Measurements from ENCODE around the gene C4orf17. TPM values are rescaled to one million over a fixed set of nuclear protein-coding genes. Genes with fewer than 3 reads are reported as not detected.

C4orf17 gene
- total RNA-seq, 1 donor from 2014 or later: not detected

DNA sequence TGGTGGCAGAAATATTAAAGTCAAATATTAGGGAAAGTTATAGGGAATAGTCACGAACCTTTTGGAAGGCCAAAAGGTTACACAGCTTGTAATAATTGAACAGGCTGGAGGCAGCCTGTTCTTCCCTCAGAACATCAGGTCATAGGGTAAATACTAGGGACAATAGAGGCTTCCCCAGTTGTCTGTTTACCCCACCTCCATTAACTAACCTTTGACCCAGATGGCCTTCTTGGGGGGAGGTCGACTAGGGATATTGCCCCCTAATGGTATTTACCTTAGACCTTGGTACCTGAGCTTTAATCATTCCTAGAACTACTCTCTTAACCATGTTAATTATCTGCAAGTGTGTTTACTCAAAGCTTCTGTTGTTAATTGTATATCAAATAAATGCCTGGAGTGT is 26.0 kb downstream of the C4orf17 start:
- no peak for DNase-seq (ENCODE audit: low read depth, low spot score)

DNA sequence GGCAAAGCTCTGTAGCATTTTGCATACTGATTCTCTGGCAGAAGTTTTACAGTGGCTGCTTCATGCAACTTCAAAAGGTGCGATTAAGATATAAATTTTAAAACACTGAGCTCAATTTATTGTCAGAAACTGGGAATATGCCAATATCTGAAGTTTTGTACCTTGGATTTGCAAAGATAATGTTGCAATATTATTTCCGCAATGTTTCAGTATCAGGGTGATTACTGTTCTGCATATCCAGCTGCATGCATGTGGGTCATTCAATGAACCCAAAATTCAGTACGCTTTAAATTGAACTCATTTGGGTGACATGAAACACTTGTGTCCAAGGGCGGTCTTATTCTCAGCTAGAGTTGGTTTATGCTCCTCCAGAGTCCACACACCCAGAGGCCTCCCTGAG is 26.9 kb downstream of the C4orf17 start:
- DNase-seq (ENCODE audit: low read depth, low spot score): no peak

DNA sequence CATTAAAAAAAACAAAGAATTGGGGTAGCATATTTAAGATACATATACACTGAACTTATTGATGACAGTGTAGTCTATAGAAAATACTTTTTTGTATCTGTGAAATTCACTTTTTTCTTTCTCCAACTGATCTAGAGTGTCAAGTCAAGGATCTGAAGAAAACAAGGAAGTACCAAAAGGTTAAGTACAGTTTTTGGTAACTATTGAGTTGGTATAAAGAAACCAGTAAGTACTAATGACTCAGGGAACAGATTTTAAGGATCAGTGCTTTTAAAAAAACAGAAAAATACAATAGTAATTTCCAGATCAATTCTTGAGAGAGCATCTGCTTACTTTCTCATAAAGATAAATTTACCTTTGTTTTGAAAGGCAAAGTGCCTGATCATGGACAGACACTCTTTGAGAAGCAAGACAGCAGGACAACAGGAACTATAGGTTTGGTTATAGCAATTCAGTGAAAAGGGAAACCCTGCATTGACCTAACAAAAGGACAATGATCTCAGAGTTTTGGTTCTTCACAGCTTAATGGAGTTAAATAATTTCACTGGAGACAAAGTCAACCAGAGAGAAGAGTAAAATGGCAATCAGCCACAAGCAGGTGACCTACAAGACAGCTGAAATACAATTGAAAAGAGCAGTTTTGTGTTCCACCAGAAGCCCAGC is 29.6 kb downstream of the C4orf17 start:
- no peak for DNase-seq (ENCODE audit: low read depth, low spot score)

DNA sequence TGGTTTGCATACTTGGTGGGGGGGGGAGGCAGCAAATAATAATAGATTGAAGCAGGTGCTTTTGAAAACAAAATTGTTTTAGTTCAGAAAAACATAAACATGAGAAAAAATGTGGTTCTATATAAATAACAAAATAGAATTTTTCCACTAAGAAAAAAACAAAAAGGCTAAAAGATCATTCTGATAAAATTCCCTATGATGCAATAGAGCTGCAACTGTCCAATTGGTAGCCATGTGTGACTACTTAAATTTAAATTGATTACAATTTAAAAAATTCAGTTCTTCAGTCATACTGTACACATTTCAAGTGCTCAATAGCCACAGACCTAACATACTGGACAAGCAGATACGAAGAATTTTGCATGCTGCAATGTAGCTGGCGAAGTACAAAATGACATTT is 42.1 kb downstream of the C4orf17 start:
- no peak for DNase-seq (ENCODE audit: low read depth, low spot score)

DNA sequence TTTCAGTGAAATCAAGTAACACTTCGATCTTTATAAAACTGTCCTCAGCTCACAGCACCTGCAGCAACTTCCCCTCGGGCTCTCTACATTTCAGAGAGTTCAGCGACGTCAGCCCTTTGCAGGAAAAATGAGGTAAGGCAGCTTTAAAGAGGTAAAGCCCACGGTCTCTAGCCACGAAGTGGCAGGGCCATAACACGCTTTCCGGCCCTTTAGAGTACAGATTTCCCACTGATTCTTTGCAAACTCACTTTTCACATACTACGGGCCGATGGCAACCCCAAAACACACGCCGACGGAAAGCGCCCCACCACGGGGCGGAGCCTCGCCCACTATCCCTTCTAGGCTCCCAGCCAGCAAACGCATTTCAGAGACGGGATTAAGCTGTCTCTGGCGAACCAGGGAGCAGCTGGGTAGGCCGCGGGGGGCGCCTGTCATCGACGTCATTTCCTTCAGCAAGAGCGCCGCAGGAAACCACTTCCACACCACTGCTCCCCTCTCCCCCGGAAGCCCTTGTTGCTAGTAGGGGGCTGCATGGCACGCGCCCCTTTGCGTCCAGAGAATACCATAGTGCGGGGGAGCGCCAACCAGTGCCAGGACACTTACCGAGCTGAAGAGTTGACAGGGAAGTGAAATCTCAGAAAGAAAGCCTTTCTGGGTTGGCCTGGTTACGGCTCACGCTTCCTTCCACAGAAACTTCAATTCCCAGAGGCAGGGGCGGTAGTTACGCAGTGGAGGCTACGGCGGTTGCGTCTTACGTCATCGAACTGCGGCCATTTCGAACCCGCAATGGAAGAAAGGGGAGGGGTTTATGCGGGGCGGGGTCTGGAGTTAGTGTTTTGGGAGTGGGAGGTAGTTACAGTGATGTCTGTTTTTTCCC is 52.7 kb downstream of the C4orf17 start, which contains the start of gene TRMT10A:
TRMT10A (minus strand) TSS at position 730 of the 877 bp plus-strand sequence. CDS start 4,701 bp downstream, outside the sequence.
- DNase-seq (ENCODE audit: low read depth, low spot score): peak; percentile 93

DNA sequence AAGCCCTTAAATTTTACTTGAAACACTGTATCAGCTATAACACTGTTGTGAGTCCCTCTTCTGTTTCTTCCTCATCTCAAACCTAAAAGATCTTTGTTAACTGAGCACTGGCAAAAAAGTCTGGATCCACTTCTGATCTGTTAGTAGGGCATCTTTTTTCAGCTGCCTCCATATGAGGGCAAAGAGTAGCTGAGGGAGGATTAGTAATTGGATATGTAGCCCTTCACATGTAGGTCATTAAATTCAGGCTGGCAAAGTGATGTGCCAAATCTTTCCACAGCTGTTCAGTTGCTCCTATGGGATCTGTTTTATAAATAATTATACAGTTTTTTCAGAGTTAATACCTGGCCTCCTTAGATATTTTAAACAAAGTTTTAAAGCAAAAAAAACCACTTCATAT is 54.1 kb downstream of the C4orf17 start:
- DNase-seq (ENCODE audit: low read depth, low spot score): no peak

DNA sequence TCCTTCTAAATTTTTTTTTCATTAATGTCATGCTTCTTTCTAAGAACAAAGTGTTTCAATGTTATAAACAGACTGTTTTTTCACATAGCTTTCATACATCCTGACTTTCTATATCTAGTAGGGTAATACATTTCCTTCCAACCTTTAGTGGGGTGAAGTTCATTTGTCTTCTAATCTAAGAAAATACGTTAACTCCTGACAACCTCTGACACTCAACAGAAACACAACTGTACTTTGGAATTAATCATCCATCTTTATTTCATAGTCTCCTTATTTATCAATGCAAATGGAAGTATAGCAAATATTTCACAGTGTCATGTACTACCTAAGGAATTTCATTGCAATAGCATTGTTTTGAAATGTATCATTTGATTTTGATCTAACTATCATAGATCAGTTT is 61.1 kb downstream of the C4orf17 start:
- DNase-seq (ENCODE audit: low read depth, low spot score): no peak

DNA sequence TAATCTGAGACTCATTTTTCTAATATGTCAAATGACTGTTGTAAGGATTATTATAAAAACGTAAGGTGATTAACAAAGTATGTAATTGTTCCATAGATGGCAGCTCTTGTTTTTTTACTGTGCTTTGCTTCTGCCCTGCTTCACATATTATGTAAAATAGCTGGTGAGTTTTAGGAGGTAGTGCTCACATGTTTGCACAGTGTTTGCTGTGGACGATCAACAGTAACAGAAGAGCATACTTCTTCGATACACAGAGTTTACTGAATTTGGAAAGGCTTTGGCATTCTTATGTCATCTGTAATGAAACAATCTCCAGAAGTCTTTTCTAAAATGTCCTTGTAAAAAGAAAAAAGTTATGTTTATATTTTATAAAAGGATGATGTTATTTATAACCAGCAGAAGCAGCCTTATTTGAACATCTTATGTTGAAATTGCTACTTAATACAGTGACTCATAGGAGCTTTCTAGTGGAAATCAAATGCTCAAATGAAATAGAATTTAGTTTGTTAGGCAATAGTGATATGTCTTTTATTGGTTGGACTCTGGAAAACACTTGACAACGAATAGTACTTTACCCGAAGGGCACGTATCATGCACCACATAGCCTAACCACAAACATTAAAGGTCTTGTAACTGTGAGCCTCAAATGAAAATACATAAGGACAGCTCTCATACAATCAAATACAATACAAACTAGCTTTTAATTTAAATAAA is 61.9 kb downstream of the C4orf17 start:
- no peak for DNase-seq (ENCODE audit: low read depth, low spot score)

DNA sequence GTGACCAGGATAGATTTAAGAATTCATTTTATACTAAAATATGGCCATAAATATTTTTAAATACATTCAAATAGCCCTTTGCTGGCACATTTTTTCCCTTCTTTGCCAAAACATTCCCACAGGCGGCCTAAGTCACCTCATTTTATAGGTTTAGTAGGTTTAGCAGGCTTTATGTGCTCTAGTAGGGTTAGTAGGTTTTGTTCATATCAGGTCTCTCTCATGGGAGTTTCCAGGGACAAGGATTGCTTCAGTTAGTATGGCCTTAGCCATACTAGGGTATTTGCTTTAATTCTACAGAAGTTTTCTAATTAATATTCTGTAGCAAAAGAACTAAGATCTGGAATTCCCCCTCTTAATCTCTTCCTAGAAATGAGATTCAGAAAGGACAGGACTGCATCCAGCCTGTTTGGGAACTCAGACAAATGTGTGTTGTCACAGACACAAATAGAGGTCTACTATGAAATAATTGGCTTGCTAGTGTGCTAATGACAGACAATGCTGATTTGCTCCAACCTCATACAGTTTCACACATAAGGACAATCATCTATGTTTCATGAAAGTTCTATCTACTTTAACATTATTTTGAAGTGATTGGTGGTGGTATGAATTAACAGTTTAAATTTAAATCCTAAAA is 63.0 kb downstream of the C4orf17 start:
- DNase-seq (ENCODE audit: low read depth, low spot score): no peak

DNA sequence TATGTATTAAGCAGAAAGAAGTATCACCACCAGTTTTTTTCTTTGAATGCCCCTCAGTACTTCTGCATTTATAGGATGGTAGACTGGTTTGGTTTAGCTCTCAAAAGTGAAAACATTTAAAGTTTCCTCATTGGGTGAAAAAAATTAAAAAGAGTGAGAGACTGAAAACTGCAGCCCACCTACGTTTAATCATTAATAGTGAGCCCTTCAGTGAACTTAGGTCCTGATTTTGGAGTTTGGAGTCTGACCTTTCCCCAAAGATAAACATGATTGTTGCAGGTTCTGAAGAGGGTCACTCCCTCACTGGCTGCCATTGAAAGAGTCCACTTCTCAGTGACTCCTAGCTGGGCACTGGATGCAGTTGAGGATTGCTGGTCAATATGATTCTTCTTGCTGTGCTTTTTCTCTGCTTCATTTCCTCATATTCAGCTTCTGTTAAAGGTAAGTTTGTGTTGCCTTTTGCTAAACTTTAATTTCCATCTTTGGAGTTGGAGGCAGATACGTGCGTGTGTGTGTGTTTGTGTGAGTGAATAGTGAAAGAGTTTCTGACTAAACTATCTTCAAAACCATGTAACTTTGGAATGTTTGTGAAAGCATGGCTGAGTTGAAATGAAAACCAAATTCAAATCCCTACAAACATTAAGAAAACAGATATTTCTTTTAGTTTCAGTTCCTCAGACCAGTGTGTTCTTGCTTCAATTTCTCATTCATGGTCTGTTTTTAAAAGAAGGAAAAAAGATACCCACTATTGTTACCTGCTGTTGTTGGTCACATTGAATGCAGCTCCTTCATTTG is 63.9 kb downstream of the C4orf17 start, which contains the start of gene MTTP:
MTTP (plus strand) TSS at position 295 of the 795 bp plus-strand sequence; CDS start at position 381, 86 bp downstream.
- DNase-seq (ENCODE audit: low read depth, low spot score): no peak

DNA sequence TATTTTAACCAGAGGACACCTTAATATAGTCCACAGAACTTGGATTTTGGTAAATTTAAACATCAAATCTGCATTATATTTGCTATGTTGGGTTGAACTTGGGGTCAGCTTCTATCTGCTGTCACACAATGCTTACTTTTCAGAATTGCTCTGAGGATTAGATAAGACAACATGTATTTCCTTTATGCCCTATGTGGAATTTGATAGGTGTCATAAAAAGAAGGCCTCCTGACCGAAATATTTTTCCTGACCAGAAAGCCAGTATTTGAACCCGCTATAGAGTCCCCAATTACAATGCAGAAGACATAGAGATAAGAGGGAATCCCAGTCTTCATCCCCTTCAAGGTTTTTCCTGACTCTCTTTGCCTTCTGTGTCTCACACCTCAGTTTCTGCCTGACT is 67.9 kb downstream of the C4orf17 start:
- DNase-seq (ENCODE audit: low read depth, low spot score): no peak

DNA sequence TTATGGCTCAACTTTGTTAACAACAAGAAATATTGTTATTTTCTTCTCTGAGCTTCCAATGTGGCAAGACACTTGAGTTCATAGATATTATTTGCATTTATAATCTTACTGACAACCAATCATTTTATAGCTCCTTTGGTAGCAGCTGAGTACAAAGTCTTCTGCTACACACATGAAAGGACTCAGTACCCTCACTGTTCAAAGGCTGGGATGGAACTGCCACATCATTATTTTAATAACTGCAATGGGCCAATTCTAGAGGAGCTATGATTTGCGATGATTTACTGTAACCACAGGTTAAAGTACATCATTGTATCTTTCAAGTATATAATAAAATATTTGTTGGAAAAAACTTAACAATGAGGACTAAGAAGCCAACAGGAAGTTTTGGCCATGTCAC is 74.7 kb downstream of the C4orf17 start:
- no peak for DNase-seq (ENCODE audit: low read depth, low spot score)

DNA sequence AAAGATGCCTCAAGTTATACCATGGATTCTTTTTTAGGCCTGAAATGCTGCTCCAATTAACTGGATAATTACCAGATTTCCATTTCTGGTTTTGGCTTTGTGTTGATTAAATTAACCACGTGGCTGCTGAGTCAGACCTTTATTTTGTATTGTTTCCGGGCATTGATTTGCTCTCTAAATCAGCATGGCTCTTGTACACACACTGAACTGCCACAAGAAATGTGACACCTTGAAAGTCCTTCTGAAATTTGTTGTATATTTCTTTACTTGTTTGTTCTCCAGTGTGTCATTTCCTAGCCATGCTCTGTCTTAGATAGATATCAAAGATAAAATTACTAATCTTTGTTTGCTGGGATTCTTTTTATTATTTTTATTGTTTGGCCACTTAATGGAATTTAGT is 75.5 kb downstream of the C4orf17 start:
- no peak for DNase-seq (ENCODE audit: low read depth, low spot score)

DNA sequence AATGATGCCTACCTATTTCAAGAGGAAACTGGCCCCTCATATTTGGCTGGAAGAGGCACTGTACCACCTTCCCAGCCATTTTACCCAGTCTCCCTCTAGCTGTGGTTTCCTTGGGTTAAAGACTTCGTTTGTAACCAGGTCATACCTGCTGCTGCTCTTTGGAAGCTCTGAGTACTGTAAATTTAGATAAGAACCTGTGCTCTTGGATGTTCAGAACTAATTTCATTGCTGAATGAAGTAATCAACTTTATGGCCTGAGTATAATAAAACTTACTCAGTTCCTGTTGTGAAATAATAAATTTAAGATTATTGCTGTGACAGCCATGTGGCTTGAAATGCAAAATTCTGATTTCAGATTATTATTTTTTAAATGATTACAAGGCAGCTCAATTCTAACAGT is 76.0 kb downstream of the C4orf17 start:
- no peak for DNase-seq (ENCODE audit: low read depth, low spot score)

DNA sequence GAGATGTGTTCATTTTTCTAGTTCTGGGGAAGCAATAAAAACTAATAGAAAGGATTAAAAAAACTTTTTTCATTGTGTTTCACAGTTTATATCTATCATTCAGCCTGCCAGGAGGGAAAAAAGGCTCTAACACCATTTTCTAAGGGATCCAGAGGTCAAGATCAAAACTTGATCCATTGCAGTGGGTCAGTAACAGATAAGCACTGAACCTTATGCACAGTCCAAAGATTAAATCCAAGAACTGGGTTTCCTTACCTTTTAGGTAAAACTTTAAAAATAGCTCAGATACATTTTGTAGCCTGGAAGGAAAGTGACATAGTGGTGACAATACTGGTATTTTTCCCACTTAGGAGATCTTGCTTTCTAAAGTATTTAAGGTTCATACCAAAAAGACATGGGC is 76.5 kb downstream of the C4orf17 start:
- no peak for DNase-seq (ENCODE audit: low read depth, low spot score)

DNA sequence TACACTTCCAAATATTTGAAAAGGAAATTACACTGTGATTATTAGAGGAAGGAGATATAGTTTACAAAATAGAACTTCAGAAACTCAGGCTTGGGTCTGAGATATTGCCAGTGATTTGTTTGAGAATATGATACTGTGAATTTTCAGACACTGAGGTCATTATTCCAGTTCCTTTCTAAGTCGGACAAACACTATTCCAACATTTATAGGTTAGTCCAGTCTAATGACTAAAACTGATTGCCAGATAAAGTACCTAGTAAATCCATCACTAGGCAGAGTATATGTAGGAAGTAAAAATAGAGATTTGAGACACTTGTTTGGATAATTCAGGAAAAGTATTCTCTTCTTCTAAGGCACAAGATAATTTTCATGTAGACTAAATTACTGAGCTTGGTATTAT is 77.0 kb downstream of the C4orf17 start:
- DNase-seq (ENCODE audit: low read depth, low spot score): no peak

DNA sequence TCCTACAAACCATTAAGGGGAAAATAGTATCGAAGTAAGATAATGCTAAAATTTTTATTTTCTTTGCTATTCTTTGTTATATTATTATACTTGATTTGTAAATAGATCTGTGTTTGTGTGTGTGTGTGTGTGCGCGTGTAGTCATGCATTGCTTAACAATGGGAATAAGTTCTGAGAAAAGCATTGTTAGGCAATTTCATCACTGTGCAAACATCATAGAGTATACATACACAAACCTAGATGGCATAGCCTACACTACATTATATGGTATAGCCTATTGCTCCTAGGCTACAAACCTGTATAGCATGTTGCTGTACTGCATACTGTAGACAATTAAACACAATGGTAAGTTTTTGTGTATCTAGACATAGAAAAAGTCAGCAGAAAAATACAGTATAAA is 80.9 kb downstream of the C4orf17 start:
- no peak for DNase-seq (ENCODE audit: low read depth, low spot score)

Measured in pulmonary artery endothelial cell (primary cell).